Psoas muscle (tissue), 8 donors: ENCODE data around the gene TUBB4B. TPM values are rescaled to one million over a fixed set of nuclear protein-coding genes. Genes with fewer than 3 reads are reported as not detected.

Source experiments
- ATAC-seq, 4 donors: fragments of 200-7000 bp; cut with Tn5 transposase; one replicate each; pipeline ENCODE4 v1.9.1; 2020; ENCODE audit warnings: moderate library complexity in 3 of 4, mild to moderate bottlenecking in 2 of 4
- DNase-seq, 2 donors: peaks; one replicate each; pipeline ENCODE4 v3.0.0-alpha.2; 2020
- H3K27ac ChIP-seq: fragments of 200-600 bp; one replicate; pipeline ENCODE4 v1.8.0; 2022
- H3K27me3 ChIP-seq, 3 donors: fragments of 200-600 bp in 1 of 3; one replicate each; pipeline versions ENCODE4 v1.6.1 to v1.8.0; 2013 to 2022; ENCODE audit warnings: low read length in 2 of 3, mild to moderate bottlenecking in 2 of 3, moderate library complexity in 1 of 3; ENCODE audit not compliant: insufficient read depth in 3 of 3
- H3K36me3 ChIP-seq, 2 donors: fragments of 200-600 bp in 1 of 2; one replicate each; pipeline versions ENCODE4 v1.6.1 to v1.8.0; 2013 to 2022; ENCODE audit warnings: low read depth in 1 of 2, mild to moderate bottlenecking in 1 of 2, moderate library complexity in 1 of 2; ENCODE audit not compliant: insufficient read depth in 1 of 2
- H3K4me1 ChIP-seq: fragments of 200-600 bp; one replicate; pipeline ENCODE4 v1.8.0; 2022
- H3K4me3 ChIP-seq: fragments of 200-600 bp; one replicate; pipeline ENCODE4 v1.8.0; 2022; ENCODE audit warnings: mild to moderate bottlenecking
- H3K9me3 ChIP-seq: fragments of 200-600 bp; one replicate; pipeline ENCODE4 v1.8.0; 2022
- CTCF ChIP-seq: fragments of 200-600 bp; IDR thresholded peaks from one replicate; pipeline ENCODE4 v1.8.0; 2022; ENCODE audit warnings: antibody characterized with exemption
- WGBS, 3 donors: extraction: QIAGEN DNeasy Blood & Tissue Kit; methylation state at CpG; one replicate each; pipeline versions ENCODE4 v1.1.6 to v1.1.7; 2013; 5-methylcytosine and 5-hydroxymethylcytosine counted together
- intact Hi-C, 2 donors: fragments of 100-400 bp; cut with DNase I; formaldehyde crosslinking; loops; one replicate each; pipeline versions ENCODE4 v1.11.0 to v1.14.2; 2022
- polyA plus RNA-seq, 3 donors: library from polyadenylated mRNA; stranded (reverse); fragments of 200-250 nt; gene quantifications; one replicate each; pipeline ENCODE4 v1.2.3, GENCODE V29; 2013
- total RNA-seq, 4 donors: library from RNA; stranded (reverse); fragmentation: NEBNext Ultra II Directional in 2 of 4; extraction: Animal tissue kit (Norgen Biotek cat#: 25700) in 2 of 4; gene quantifications; one replicate each; pipeline versions ENCODE4 v1.2.1 to v1.2.4, GENCODE V29; 2021 to 2023
- donor health status: healthy with polysubstance abuse.
- donor health status: DM: no; HTN: no; CAD: no; lungs with moderate emphysema.
- donor health status: Bipolar disorder and iron deficiency.
- donor health status: healthy.
- donor health status: DM: yes; HTN: yes; CAD: no.
- donor health status: DM: no; HTN: no; CAD: no.
- donor health status: DM: no; HTN: no; CAD: no.
- donor health status: DM: yes; HTN: yes; CAD: no.

TUBB4B gene
- total and polyA plus RNA-seq, 7 donors, result 111 to 838 (median 273) TPM

- no peak for TF ChIP-seq CTCF
- H3K27ac ChIP-seq, result no peak overlapping the region
- no peaks in the 10 kb centered on the region for H3K36me3 ChIP-seq
- H3K27me3 ChIP-seq, result no peaks in the 10 kb centered on the region
- H3K9me3 ChIP-seq, result no peaks in the 10 kb centered on the region
- H3K4me3 ChIP-seq, result peak overlapping the region; percentile 57
- ATAC-seq (no peak), DNase-seq (no peak)
- peaks cover 11% of the 10 kb centered on the region for H3K4me1 ChIP-seq
- intact Hi-C loops, result no loop called here
- WGBS, 3 donors, result 69 to 79% (median 76%) methylated on average over 13 to 14 of the region's 14 CpGs
Measured at GRCh38 chr9:137221095-137221505, 20.0 kb upstream of the TUBB4B start.

- intact Hi-C loops, result loop anchor here in 1 of 2 donors (2.0 kb wide), 1 partner anchor 33 kb away; the partner anchor contains the start of genes ANAPC2 and SSNA1
- DNase-seq, result no peak
- no peaks in the 10 kb centered on the region for H3K27me3 ChIP-seq
- H3K4me1 ChIP-seq, result peaks cover 11% of the 10 kb centered on the region
- TF ChIP-seq CTCF, result no peak
- no peak overlapping the region for H3K27ac ChIP-seq
- no peaks in the 10 kb centered on the region for H3K9me3 ChIP-seq
- WGBS, 3 donors, result 8 to 14% (median 10%) methylated on average over 32 to 61 of the region's 61 CpGs
- no peak for ATAC-seq
- no peaks in the 10 kb centered on the region for H3K36me3 ChIP-seq
- peak overlapping the region; percentile 57 for H3K4me3 ChIP-seq
Measured at GRCh38 chr9:137221506-137222111, 19.5 kb upstream of the TUBB4B start.

GRCh38 chr9:137222190-137223077 lies 18.7 kb upstream of the TUBB4B start, which contains the start of gene RNF208:
RNF208 (minus strand) TSS chr9:137222240; CDS start chr9:137221212, 1,028 bp downstream.
- DNase-seq (no peak), ATAC-seq (peak; percentile 12 to 45 (median 32))
- Histone ChIP-seq H3K4me1 (peaks cover 11% of the 10 kb centered on the region), H3K27ac (peak within 1 kb of the TSS; percentile 83), H3K4me3 (peak within 1 kb of the TSS; percentile 76), H3K27me3 (peaks cover 0 to 6% (median 0%) of the 10 kb centered on the region in 3 donors), H3K36me3 (no peaks in the 10 kb centered on the region), H3K9me3 (no peaks in the 10 kb centered on the region)
- no peak for TF ChIP-seq CTCF
- 4 to 6% (median 5%) methylated on average over 33 to 88 of the region's 88 CpGs for WGBS, 3 donors
- intact Hi-C loops, result loop anchor here in 1 of 2 donors (2.0 kb wide), 1 partner anchor 34 kb away; the partner anchor contains the start of genes ANAPC2 and SSNA1

GRCh38 chr9:137223078-137223970 lies 17.8 kb upstream of the TUBB4B start:
- H3K36me3 ChIP-seq, result no peaks in the 10 kb centered on the region
- TF ChIP-seq CTCF, result no peak
- ATAC-seq (peak; percentile 92 to 93 (median 92)), DNase-seq (peak; percentile 98 to 99)
- no peaks in the 10 kb centered on the region for H3K9me3 ChIP-seq
- intact Hi-C loops, result loop anchor here in 1 of 2 donors (2.0 kb wide), 1 partner anchor 35 kb away; the partner anchor contains the start of genes ANAPC2 and SSNA1
- H3K27ac ChIP-seq, result peak overlapping the region; percentile 83
- peaks cover 0 to 12% (median 0%) of the 10 kb centered on the region in 3 donors for H3K27me3 ChIP-seq
- 1 to 3% (median 1%) methylated on average over 48 to 63 of the region's 63 CpGs for WGBS, 3 donors
- peak overlapping the region; percentile 76 for H3K4me3 ChIP-seq
- H3K4me1 ChIP-seq, result peaks cover 11% of the 10 kb centered on the region
